ENCODE data around the gene ARL4D. TPM values are rescaled to one million over a fixed set of nuclear protein-coding genes. Genes with fewer than 3 reads are reported as not detected.

The ARL4D gene
- total and polyA plus RNA-seq, 2 donors (not counting 1 experiment from before 2014, with no cell fraction given): 11.3 to 14.5 TPM

- ATAC-seq (ENCODE audit: low read depth): no peak
- DNase-seq: no peak
- Mint-ChIP-seq H3K27ac (no peak overlapping the region), H3K4me1 (no peaks in the 10 kb centered on the region), H3K27me3 (peaks cover 23% of the 10 kb centered on the region), H3K9me3 (ENCODE audit: insufficient read depth) (no peaks in the 10 kb centered on the region), H3K4me3 (no peak overlapping the region)
- TF ChIP-seq CTCF (IDR thresholded peaks at IDR 0.05): no peak
- no peak for TF ChIP-seq EZH2 (IDR thresholded peaks at IDR 0.05; ENCODE audit: borderline replicate concordance, insufficient read depth, low read depth, low read length, poor library complexity, severe bottlenecking)
- ChIA-PET POLR2A (no interaction called here), CTCF (no interaction called here)
- H3K4me3 ChIP-seq (ENCODE audit: control extremely low read depth in 1 of 5, extremely low read depth in 1 of 5, insufficient read depth in 1 of 5, low read depth in 2 of 5, low read length in 4 of 5): no peak overlapping the region
- H3K36me3 ChIP-seq (replicated peaks in 1 of 2; ENCODE audit: control extremely low read depth in 1 of 2, control insufficient read depth in 1 of 2, extremely low read depth in 1 of 2, insufficient read depth in 2 of 2, low read length in 1 of 2): no peaks in the 10 kb centered on the region
- no peak overlapping the region for H3K4me2 ChIP-seq (replicated peaks; ENCODE audit: low read depth, low read length, poor library complexity, severe bottlenecking)
- peaks cover 0 to 11% (median 2%) of the 10 kb centered on the region in 4 experiments for H3K27me3 ChIP-seq (replicated peaks in 1 of 4; ENCODE audit: control extremely low read depth in 1 of 4, control insufficient read depth in 3 of 4, insufficient read depth in 4 of 4, low read length in 3 of 4)
- H3K4me1 ChIP-seq (ENCODE audit: control insufficient read depth in 2 of 2, insufficient read depth in 2 of 2, low read length in 2 of 2): no peaks in the 10 kb centered on the region
- H4K20me1 ChIP-seq (ENCODE audit: control insufficient read depth, insufficient read depth, low read length, poor library complexity, severe bottlenecking): no peaks in the 10 kb centered on the region
- no peak overlapping the region for H3K27ac ChIP-seq (ENCODE audit: low read length in 2 of 2)
- no peaks in the 10 kb centered on the region for H3K79me2 ChIP-seq (ENCODE audit: control insufficient read depth, insufficient read depth, low read length)
- H3K9me3 ChIP-seq (ENCODE audit: control extremely low read depth in 1 of 3, control insufficient read depth in 2 of 3, insufficient read depth in 1 of 3, low read length in 2 of 3): no peaks in the 10 kb centered on the region
- no peak overlapping the region for H2AFZ ChIP-seq (ENCODE audit: insufficient read depth, low read depth, low read length, poor library complexity, severe bottlenecking)
- intact Hi-C loops (cut with micrococcal nuclease): no loop called here
- 100% methylated on average over 2 of the region's 7 CpGs for WGBS (ENCODE audit: insufficient coverage)
- H3K9ac ChIP-seq (ENCODE audit: low read length): no peak overlapping the region
These were observed 50.1 kb downstream of the ARL4D start for GRCh38 chr17:43448720-43449469.

- TF ChIP-seq EZH2 (IDR thresholded peaks at IDR 0.05; ENCODE audit: borderline replicate concordance, insufficient read depth, low read depth, low read length, poor library complexity, severe bottlenecking) (no peak), CTCF (IDR thresholded peaks at IDR 0.05) (no peak)
- Mint-ChIP-seq H3K4me1 (no peaks in the 10 kb centered on the region), H3K27me3 (peaks cover 18% of the 10 kb centered on the region), H3K27ac (no peak overlapping the region), H3K9me3 (ENCODE audit: insufficient read depth) (no peaks in the 10 kb centered on the region), H3K4me3 (no peak overlapping the region)
- Histone ChIP-seq H3K36me3 (replicated peaks in 1 of 2; ENCODE audit: control extremely low read depth in 1 of 2, control insufficient read depth in 1 of 2, extremely low read depth in 1 of 2, insufficient read depth in 2 of 2, low read length in 1 of 2) (no peaks in the 10 kb centered on the region), H3K27ac (ENCODE audit: low read length in 2 of 2) (no peak overlapping the region), H3K79me2 (ENCODE audit: control insufficient read depth, insufficient read depth, low read length) (no peaks in the 10 kb centered on the region), H2AFZ (ENCODE audit: insufficient read depth, low read depth, low read length, poor library complexity, severe bottlenecking) (no peak overlapping the region), H3K4me3 (ENCODE audit: control extremely low read depth in 1 of 5, extremely low read depth in 1 of 5, insufficient read depth in 1 of 5, low read depth in 2 of 5, low read length in 4 of 5) (no peak overlapping the region), H4K20me1 (ENCODE audit: control insufficient read depth, insufficient read depth, low read length, poor library complexity, severe bottlenecking) (no peaks in the 10 kb centered on the region), H3K4me2 (replicated peaks; ENCODE audit: low read depth, low read length, poor library complexity, severe bottlenecking) (no peak overlapping the region), H3K4me1 (ENCODE audit: control insufficient read depth in 2 of 2, insufficient read depth in 2 of 2, low read length in 2 of 2) (no peaks in the 10 kb centered on the region), H3K27me3 (replicated peaks in 1 of 4; ENCODE audit: control extremely low read depth in 1 of 4, control insufficient read depth in 3 of 4, insufficient read depth in 4 of 4, low read length in 3 of 4) (peaks cover 0 to 9% (median 2%) of the 10 kb centered on the region in 4 experiments), H3K9ac (ENCODE audit: low read length) (no peak overlapping the region), H3K9me3 (ENCODE audit: control extremely low read depth in 1 of 3, control insufficient read depth in 2 of 3, insufficient read depth in 1 of 3, low read length in 2 of 3) (no peaks in the 10 kb centered on the region)
- POLR2A ChIA-PET: no interaction called here
- DNase-seq (no peak), ATAC-seq (ENCODE audit: low read depth) (no peak)
- intact Hi-C loops (cut with micrococcal nuclease): no loop called here
- CTCF ChIA-PET: no interaction called here
- WGBS (ENCODE audit: insufficient coverage): 87% methylated on average over 4 of the region's 8 CpGs
These were observed 50.9 kb downstream of the ARL4D start for GRCh38 chr17:43449470-43450248.
